Measurements from ENCODE around the gene ARPP21.

The ARPP21 gene

GRCh38 chr3:35739964-35740527, 100.7 kb downstream of the ARPP21 start:
- DNase-seq, result no peak

DNA sequence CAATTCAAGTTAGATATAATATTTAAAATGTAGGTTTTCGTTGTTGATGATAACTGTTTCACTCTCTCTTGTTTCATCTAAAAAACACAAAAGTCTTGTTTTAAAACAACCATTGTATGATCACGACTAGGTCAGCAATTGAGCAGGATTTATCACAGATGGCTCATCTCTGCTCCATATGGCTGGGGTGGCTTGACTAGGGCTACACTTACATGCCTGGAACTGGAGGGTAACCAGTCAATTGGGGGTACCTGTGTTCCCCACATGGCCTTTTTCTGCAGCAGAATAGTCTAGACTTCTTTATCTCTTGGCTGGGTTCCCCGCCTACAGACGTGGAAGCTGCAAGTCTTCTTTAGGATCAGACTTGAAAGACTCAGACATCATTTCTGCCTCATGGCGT, 103.9 kb downstream of the ARPP21 start:
- DNase-seq, result no peak

DNA sequence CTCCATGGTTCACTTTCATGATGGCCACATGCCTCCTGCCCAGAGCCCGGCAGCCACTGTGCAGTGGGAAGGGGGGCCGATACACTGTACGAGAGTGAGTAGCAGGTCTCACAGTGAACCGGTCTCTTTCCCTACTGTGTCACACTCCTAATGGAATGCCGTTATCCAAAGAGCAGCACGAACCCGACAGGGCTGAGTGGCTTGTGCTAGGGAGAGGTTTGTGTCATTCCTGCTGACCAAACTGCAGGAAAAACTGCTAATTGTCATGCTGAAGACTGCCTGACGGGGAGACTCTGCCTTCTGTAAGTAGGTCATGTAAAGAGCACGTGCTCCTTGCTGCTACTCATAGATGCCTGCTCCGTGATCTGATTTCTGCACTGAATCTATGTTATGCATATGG, 105.1 kb downstream of the ARPP21 start:
- DNase-seq, result no peak

GRCh38 chr3:35745351-35745750, 106.0 kb downstream of the ARPP21 start:
- DNase-seq, result no peak

GRCh38 chr3:35745802-35746484, 106.6 kb downstream of the ARPP21 start:
- DNase-seq, result no peak

DNA sequence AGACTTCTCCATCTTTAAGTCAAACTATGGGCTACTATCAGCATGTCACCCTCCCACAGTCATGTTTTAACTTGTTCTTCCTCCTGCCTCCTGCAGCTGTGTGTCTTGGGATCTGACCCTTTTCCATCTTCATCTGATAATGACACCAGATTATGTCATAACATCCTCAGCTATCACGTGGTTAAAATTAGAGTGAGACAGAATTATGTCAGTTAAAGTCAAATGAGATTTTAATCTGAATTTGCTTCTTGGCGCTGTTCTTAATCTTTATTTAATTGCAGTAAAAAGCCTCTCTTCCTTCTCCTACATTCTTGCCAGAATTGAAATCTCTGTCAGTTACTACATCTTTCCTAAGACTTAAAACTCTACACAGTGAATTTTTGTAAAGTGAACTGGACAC, 107.2 kb downstream of the ARPP21 start:
- no peak for DNase-seq

GRCh38 chr3:35748144-35748543, 108.8 kb downstream of the ARPP21 start:
- DNase-seq, result no peak

DNA sequence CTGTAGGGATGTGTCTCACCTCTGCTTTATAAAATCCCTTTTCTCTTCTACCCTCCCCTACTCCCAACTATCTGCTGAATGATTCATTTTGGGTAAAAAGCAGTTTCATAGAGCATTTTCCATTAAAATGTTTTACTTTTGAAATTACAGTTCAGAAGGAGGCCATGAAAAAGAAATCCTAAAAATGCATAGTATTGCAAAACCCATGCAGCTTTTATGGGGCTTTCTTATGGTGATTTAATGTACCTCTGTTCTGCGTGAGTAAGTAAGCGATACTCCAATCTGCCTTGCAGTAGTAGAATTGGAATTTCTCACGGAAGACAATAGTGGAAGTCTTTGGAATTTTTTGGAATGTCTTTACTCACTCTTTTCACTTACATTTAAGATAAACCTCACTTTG, 111.9 kb downstream of the ARPP21 start:
- DNase-seq, result no peak

- DNase-seq, result no peak
Measured at GRCh38 chr3:35757991-35758757, 118.8 kb downstream of the ARPP21 start.

- DNase-seq, result no peak
Measured at GRCh38 chr3:35760146-35760545, 120.8 kb downstream of the ARPP21 start.

GRCh38 chr3:35761311-35761710, 122.0 kb downstream of the ARPP21 start:
- DNase-seq, result no peak

- DNase-seq, result no peak
Measured at GRCh38 chr3:35772381-35773015, 133.2 kb downstream of the ARPP21 start.

DNA sequence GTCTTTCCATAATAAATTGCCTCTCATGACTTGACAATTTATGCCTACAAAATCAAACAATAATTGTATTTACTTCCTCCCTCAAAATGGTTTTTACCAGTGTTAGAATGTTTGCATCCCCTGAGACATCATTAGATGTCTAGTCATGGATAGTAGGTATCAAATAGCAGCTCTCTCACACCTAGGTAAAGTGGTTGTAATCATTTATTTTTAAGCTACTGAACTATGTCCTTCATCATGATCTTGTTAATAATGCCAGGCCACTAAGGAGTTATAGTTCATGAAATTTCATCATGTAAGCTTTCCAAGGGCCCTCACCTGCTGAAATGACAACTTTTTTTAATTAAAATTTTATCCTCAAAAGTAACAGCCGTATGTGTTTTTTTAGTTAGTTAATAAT, 134.1 kb downstream of the ARPP21 start:
- DNase-seq, result no peak

DNA sequence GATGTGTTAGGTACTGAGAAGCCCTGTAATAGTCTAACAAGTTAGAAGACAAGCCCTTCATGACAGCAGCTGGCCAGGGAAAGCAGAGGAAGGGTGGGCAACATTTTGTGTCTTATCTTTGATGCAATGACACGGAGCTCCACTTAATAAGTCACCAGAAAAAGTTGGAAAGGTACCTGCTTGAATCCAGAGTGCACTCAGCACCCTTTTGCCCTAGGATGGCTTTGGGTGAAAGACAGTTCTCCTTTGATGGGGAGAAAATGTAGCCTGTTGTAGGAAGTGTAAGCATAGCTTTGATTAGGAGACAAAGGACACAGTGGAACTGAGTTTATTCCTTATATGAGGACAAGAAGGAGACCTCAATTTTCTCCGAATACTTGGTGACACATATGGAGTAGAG, 137.0 kb downstream of the ARPP21 start:
- DNase-seq, result no peak

- DNase-seq, result no peak
Measured at GRCh38 chr3:35777065-35777464, 137.7 kb downstream of the ARPP21 start.

DNA sequence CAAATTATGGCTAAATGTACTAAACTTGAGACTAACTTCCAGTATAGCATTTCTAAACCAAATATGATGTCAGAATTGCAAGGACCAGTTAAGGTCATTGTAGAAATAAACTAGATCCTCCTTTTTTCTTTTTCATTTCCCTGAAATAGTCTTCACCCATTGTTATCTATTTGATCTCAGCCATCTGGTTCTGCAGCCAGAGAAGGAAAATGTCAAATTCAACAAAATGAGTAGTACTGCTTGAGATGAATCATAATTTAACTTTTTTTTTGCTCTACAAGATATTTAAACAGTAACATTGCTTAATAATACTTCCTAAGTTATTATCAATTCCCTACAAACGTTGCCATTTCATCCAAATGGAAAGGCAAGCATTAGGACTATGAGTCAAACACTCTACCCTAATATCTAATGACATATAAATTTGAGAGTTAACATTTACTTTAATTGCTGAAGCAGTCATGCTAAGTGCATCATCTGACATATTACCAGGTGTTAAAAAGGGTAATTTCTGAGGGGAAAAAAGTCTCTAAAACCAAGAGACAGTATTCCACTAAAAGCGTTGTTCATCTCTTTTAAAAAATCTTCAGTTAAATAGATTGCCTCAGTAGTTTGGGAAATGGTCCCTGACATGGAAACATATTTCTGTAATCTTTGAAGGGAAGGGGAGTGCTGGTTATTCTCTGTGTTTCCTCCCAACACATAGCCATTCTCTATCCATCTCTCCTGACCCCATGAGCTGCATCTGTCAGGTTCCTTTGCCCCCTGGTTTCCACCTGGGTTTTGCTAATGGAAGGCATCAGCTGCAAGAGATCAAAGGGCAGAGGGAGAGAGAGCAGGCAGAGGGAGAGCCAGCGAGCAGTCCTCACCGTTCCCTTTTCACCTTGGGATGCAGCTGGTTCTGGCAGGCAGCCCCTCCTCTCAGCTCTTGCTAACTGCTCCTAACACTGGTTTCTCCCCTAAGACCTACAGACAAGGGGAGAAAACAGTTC, 138.5 kb downstream of the ARPP21 start:
- no peak for DNase-seq

DNA sequence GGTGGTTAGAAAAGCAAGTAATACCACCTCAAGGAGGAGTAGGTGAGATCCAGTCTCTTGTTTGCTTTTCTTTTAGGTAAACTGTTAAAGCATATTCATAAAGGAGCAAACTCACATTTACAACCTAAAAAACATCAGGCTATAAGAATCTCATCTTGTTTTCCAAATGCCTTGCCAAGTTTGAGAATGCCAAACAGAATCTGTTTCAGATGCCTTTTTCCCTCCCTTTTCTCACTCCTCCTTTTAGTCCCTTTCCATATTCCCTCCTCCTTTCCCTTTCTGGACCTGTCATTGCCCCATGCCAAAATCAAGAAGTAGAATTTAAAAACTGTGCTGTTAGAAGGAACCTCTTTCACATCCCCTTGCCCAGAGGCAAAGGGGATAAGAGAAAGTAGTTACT, 140.3 kb downstream of the ARPP21 start:
- DNase-seq, result no peak

DNA sequence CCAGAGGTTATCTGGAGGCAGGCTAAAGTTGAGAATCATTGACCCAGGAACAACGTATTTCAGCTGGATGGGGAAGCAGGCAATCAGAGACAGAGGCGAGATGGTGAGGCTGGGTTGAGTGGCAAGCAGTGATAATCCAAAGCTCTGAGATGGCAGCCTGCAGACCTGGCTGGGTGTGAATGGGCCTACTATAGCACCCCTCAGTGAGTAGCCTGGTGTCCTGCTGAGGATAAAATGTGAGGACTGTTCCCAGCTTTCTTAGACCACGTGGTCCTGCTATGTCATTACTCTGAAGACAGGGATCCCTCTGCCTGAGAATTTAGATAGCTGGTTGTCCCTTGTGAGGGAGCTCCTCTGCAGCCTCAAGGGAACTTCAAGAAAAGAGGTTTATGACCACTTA, 141.5 kb downstream of the ARPP21 start:
- no peak for DNase-seq

GRCh38 chr3:35781558-35781957, 142.2 kb downstream of the ARPP21 start:
- no peak for DNase-seq

DNA sequence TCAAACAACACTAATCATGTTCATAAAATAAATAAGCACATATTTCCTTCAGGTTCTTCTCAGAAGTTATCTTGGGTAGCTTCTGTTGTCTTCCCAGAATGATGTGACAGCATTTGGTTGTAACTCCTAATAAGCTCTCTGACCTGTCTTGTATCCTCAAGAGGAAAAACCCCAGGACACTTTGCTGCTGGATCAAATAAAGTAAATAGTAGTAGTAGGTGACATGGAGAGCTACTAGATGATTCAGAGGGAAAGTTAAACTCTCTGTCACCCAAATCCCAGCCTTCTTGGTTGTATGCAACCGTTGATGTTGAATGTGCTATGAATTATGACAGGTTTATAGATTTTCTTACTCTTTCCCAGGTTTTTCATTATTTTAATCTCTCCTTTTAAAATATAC, 143.0 kb downstream of the ARPP21 start:
- DNase-seq, result no peak

GRCh38 chr3:35784169-35784568, 144.8 kb downstream of the ARPP21 start:
- no peak for DNase-seq

GRCh38 chr3:35785234-35785888, 146.0 kb downstream of the ARPP21 start:
- no peak for DNase-seq

All from activated naive CD4-positive, alpha-beta T cell (primary cell).